AG04450 (cell line): ENCODE results near the gene ANKRD23. TPM values are rescaled to one million over a fixed set of nuclear protein-coding genes. Genes with fewer than 3 reads are reported as not detected.
"Not testable (repeated sequence)": the region's sequence is repeated elsewhere in the genome, so short reads cannot be mapped to it uniquely, and the experiment has no call there.

ENCODE experiments used
- CTCF ChIA-PET: fragments of 300-600, 350-600 bp; formaldehyde crosslinking; extraction: SDS; loops from one replicate; lab custom pipeline; 2022; ENCODE audit warnings: antibody characterized with exemption, inconsistent platforms; lab: Charles Lee
- POLR2A ChIA-PET: fragments of 350-600 bp; formaldehyde crosslinking; extraction: SDS; loops from one replicate; lab custom pipeline; 2021; ENCODE audit warnings: antibody characterized with exemption, inconsistent platforms; lab: Yijun Ruan, JAX
- DNase-seq: peaks from one replicate; pipeline ENCODE4 v3.0.0-alpha.2; 2011; ENCODE audit warnings: low read depth, low spot score
- H3K27ac ChIP-seq: one replicate; pipeline ENCODE4 v1.5.1; 2012; ENCODE audit warnings: low read depth, low read length, control low read depth
- H3K27me3 ChIP-seq: one replicate; pipeline ENCODE4 v1.6.0; 2012; ENCODE audit warnings: low read length; ENCODE audit not compliant: control insufficient read depth, insufficient read depth
- H3K4me3 ChIP-seq: 2 replicates; pipeline ENCODE4 v1.5.1; 2011; ENCODE audit warnings: mild to moderate bottlenecking, low read depth, low read length, control low read depth
- H3K9me3 ChIP-seq: 2 replicates; pipeline ENCODE4 v1.5.1; 2012; ENCODE audit warnings: low read length; ENCODE audit not compliant: control insufficient read depth, insufficient read depth
- CTCF ChIP-seq: IDR thresholded peaks from 2 replicates; pipeline ENCODE4 v1.5.1; 2011; ENCODE audit warnings: low read depth, low read length, control low read depth, inconsistent platforms
- polyA minus RNA-seq: library from RNA; depleted of rRNA, polyadenylated mRNA; stranded (reverse); fragments of >200 nt; gene quantifications from 2 replicates; pipeline ENCODE4 v1.2.3, GENCODE V29; 2011; rRNA and poly(A)+ RNA removed
- polyA plus RNA-seq: library from polyadenylated mRNA; depleted of rRNA; stranded (reverse); fragments of >200 nt; gene quantifications from 2 replicates; pipeline ENCODE4 v1.2.3, GENCODE V29; 2011; rRNA removed

Gene ANKRD23
- polyA plus RNA-seq: 0.46 and 0.81 TPM in 2 replicates
- 0.74 and 2.0 TPM in 2 replicates for polyA minus RNA-seq

GRCh38 chr2:96843538-96844268 is at the start of gene ANKRD23:
Gene ANKRD23 (minus strand): TSS chr2:96844021. CDS start chr2:96843992, 29 bp downstream.
- H3K27me3 ChIP-seq: no peaks in the 10 kb centered on the region
- no peak within 1 kb of the TSS for H3K4me3 ChIP-seq
- H3K9me3 ChIP-seq: no peaks in the 10 kb centered on the region
- ChIA-PET CTCF (no interaction called here), POLR2A (no interaction called here)
- no peak for TF ChIP-seq CTCF
- H3K27ac ChIP-seq: no peak within 1 kb of the TSS
- no peak for DNase-seq

GRCh38 chr2:96891591-96892333 is 47.9 kb upstream of the ANKRD23 start:
- Histone ChIP-seq H3K9me3 (no peaks in the 10 kb centered on the region; the same call in 1 of the 2 replicates), H3K27ac (no peak overlapping the region), H3K27me3 (no peaks in the 10 kb centered on the region), H3K4me3 (no peak overlapping the region)
- TF ChIP-seq CTCF: no peak
- ChIA-PET POLR2A (interaction anchor here (1.6 kb wide), 1 partner anchor 23 kb away, joined by 6 read pairs; no protein-coding TSS in a partner anchor), CTCF (interaction anchor here (1.3 to 1.4 kb wide), 4 partner anchors 34 to 220 kb away, joined by 3 to 5 read pairs (median 4); partner anchors contain the start of gene ANKRD39)
- DNase-seq: no peak

DNA sequence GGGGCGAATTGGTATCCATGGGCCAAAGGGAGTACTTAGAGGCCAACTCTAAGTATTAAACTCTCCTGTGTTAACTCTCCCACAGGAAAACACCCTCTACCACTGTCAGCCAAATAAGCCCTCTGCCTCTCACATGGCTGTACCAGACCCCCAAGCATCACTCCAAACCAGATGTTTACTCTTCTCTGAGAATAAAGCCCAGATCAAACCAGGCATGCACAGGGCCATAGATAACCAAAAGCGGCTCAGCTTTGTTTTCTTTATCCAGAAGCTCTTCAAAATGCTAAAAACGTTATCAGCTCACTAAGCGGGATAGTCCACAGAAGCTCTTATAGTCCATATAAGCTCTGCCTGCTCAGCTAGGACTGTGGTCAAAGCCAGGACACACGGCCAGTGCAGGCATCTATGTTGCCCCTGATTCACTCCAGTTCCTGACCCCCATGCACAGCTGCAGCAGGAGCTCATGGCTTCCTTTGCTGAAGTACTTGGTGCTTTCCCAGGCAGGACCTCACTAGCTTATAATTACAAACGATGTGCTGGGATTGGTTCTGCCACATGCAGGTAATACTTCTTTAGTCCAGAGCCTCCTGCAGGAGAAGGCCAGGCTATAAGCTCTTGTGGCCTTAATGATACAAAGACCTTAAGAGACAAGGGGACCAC is 47.0 kb upstream of the ANKRD23 start:
- H3K27ac ChIP-seq: no peak overlapping the region
- no peak overlapping the region for H3K4me3 ChIP-seq
- peaks cover 3% of the 10 kb centered on the region for H3K27me3 ChIP-seq
- H3K9me3 ChIP-seq: no peaks in the 10 kb centered on the region; the same call in 1 of the 2 replicates
- DNase-seq: no peak
- ChIA-PET CTCF (interaction anchor here (1.0 to 1.5 kb wide), 5 partner anchors 16 to 70 kb away, joined by 3 to 10 read pairs (median 5); partner anchors contain the start of gene ANKRD39), POLR2A (interaction anchor here (0.6 to 1.6 kb wide), 2 partner anchors 11 to 22 kb away, joined by 3 to 6 read pairs; no protein-coding TSS in a partner anchor)
- no peak for TF ChIP-seq CTCF

DNA sequence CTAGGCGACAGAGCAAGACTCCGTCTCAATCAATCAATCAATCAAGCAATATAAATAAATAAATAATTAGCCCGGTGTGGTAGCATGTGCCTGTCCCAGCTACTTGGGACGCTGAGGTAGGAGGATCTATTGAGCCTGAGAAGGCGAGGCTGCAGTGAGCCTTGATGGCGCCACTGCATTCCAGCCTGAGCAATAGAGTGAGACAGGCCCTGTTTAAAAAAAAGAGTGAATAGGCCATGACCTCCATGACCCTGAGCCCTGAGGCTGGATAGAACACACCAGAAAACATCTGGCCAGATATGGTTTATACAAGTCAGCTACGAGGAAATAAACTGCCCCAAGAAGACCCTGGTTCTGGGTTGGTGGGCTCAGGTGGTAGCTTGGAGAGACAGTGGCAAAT is 46.4 kb upstream of the ANKRD23 start:
- ChIA-PET POLR2A (interaction anchor here (0.6 to 1.6 kb wide), 2 partner anchors 12 to 22 kb away, joined by 3 to 6 read pairs; no protein-coding TSS in a partner anchor), CTCF (interaction anchor here (1.0 to 1.5 kb wide), 3 partner anchors 16 to 71 kb away, joined by 3 to 10 read pairs (median 3); no protein-coding TSS in a partner anchor)
- no peak overlapping the region for H3K4me3 ChIP-seq
- DNase-seq: no peak
- peaks cover 3% of the 10 kb centered on the region for H3K27me3 ChIP-seq
- no peak for TF ChIP-seq CTCF
- no peaks in the 10 kb centered on the region; the same call in 1 of the 2 replicates for H3K9me3 ChIP-seq
- no peak overlapping the region for H3K27ac ChIP-seq

GRCh38 chr2:96889502-96889901 is 45.7 kb upstream of the ANKRD23 start:
- H3K9me3 ChIP-seq, DNase-seq, H3K27me3 ChIP-seq, H3K27ac ChIP-seq, H3K4me3 ChIP-seq, POLR2A ChIA-PET: not testable (repeated sequence)
- CTCF ChIA-PET: interaction anchor here (1.5 kb wide), 1 partner anchor 21 kb away, joined by 10 read pairs; no protein-coding TSS in a partner anchor
